IMR-90 (cell line): ENCODE data around the gene STAT5B. TPM values are rescaled to one million over a fixed set of nuclear protein-coding genes. Genes with fewer than 3 reads are reported as not detected.

Experiments used
- ATAC-seq: fragments of 200-7000 bp; cut with Tn5 transposase; 2 replicates; pipeline ENCODE4 v1.9.1; 2020; ENCODE audit warnings: low read depth, mild to moderate bottlenecking, moderate library complexity
- BruUV-seq: library from RNA; stranded (reverse); fragments of 400-500 nt; replicated peaks from 2 replicates; lab custom pipeline; 2021; lab: Mats Ljungman, UMichigan
- CTCF ChIA-PET: fragments of 300-600 bp; formaldehyde crosslinking; extraction: SDS; loops from one replicate; lab custom pipeline; 2021; ENCODE audit warnings: antibody characterized with exemption; lab: Yijun Ruan, JAX
- POLR2A ChIA-PET: fragments of 300-600 bp; sonication (Branson Sonifier 250); formaldehyde crosslinking; loops from one replicate; lab custom pipeline; 2022; ENCODE audit warnings: antibody characterized with exemption; ENCODE audit not compliant: unreplicated experiment; lab: Charles Lee
- DNase-seq: peaks from one replicate; pipeline ENCODE4 v3.0.0; 2013
- H2AFZ ChIP-seq: replicated peaks from 2 replicates; pipeline ENCODE3; 2013; ENCODE audit warnings: low read length, mild to moderate bottlenecking; ENCODE audit not compliant: poor library complexity
- H2AK5ac ChIP-seq: 2 replicates; pipeline ENCODE4 v1.6.1; 2013; ENCODE audit warnings: low read depth, low read length, inconsistent platforms
- H2AK9ac ChIP-seq: replicated peaks from 2 replicates; pipeline ENCODE3; 2013; ENCODE audit warnings: mild to moderate bottlenecking, low read depth, low read length, moderate library complexity; ENCODE audit not compliant: poor library complexity
- H2BK120ac ChIP-seq: 2 replicates; pipeline ENCODE4 v1.6.1; 2013; ENCODE audit warnings: low read depth, low read length, inconsistent platforms
- H2BK15ac ChIP-seq: 3 replicates; pipeline ENCODE4 v1.6.1; 2013; ENCODE audit warnings: low read depth, low read length, inconsistent platforms
- H2BK20ac ChIP-seq: 2 replicates; pipeline ENCODE4 v1.6.1; 2013; ENCODE audit warnings: low read depth, mild to moderate bottlenecking, inconsistent platforms, low read length, moderate library complexity
- H2BK5ac ChIP-seq: 2 replicates; pipeline ENCODE4 v1.6.1; 2013; ENCODE audit warnings: mild to moderate bottlenecking, low read depth, low read length, inconsistent platforms; ENCODE audit not compliant: poor library complexity, severe bottlenecking
- H3K14ac ChIP-seq: replicated peaks from 2 replicates; pipeline ENCODE4 v1.6.1; 2013; ENCODE audit warnings: low read depth, low read length, inconsistent platforms
- H3K18ac ChIP-seq: 2 replicates; pipeline ENCODE4 v1.6.1; 2013; ENCODE audit warnings: low read depth, low read length, control low read depth
- H3K23ac ChIP-seq: 2 replicates; pipeline ENCODE4 v1.6.1; 2013; ENCODE audit warnings: low read depth, low read length, inconsistent platforms
- H3K27ac ChIP-seq: 2 replicates; pipeline ENCODE4 v1.5.1; 2013; ENCODE audit warnings: mild to moderate bottlenecking, control low read depth, low read length; ENCODE audit not compliant: insufficient read depth
- H3K27me3 ChIP-seq: 2 replicates; pipeline ENCODE4 v1.6.1; 2013; ENCODE audit warnings: low read length; ENCODE audit not compliant: control insufficient read depth, insufficient read depth
- H3K36me3 ChIP-seq: 2 replicates; pipeline ENCODE4 v1.6.1; 2013; ENCODE audit warnings: low read length, mixed read lengths; ENCODE audit not compliant: control insufficient read depth, insufficient read depth
- H3K4ac ChIP-seq: 2 replicates; pipeline ENCODE4 v1.6.1; 2013; ENCODE audit warnings: low read depth, low read length, inconsistent platforms
- H3K4me1 ChIP-seq: 2 replicates; pipeline ENCODE4 v1.6.1; 2013; ENCODE audit warnings: low read length, mixed read lengths; ENCODE audit not compliant: control insufficient read depth, insufficient read depth
- H3K4me2 ChIP-seq: 2 replicates; pipeline ENCODE4 v1.6.1; 2013; ENCODE audit warnings: low read depth, mild to moderate bottlenecking, control low read depth, low read length, moderate library complexity
- H3K4me3 ChIP-seq: 2 replicates; pipeline ENCODE4 v1.5.1; 2013; ENCODE audit warnings: low read depth, mild to moderate bottlenecking, control low read depth, low read length, moderate library complexity; ENCODE audit not compliant: insufficient read depth
- H3K56ac ChIP-seq: 2 replicates; pipeline ENCODE4 v1.6.1; 2013; ENCODE audit warnings: low read length, inconsistent platforms; ENCODE audit not compliant: insufficient read depth; ENCODE audit errors: extremely low read depth
- H3K79me1 ChIP-seq, 2 experiments: 2 replicates each; pipeline ENCODE4 v1.6.1; 2013; ENCODE audit warnings: low read length in 2 of 2, inconsistent platforms in 1 of 2, low read depth in 1 of 2
- H3K9ac ChIP-seq: 2 replicates; pipeline ENCODE4 v1.6.1; 2013; ENCODE audit warnings: low read depth, low read length, control low read depth
- H3K9me1 ChIP-seq: 2 replicates; pipeline ENCODE4 v1.6.1; 2013; ENCODE audit warnings: low read length, inconsistent platforms; ENCODE audit not compliant: insufficient read depth
- H3K9me3 ChIP-seq: 2 replicates; pipeline ENCODE4 v1.6.1; 2013; ENCODE audit warnings: low read length; ENCODE audit not compliant: control insufficient read depth, insufficient read depth
- H4K20me1 ChIP-seq: 2 replicates; pipeline ENCODE4 v1.6.1; 2013; ENCODE audit warnings: low read length, inconsistent platforms; ENCODE audit not compliant: insufficient read depth
- H4K5ac ChIP-seq: 2 replicates; pipeline ENCODE4 v1.6.1; 2013; ENCODE audit warnings: mild to moderate bottlenecking, low read depth, low read length, control low read depth
- H4K8ac ChIP-seq, 2 experiments: 2 replicates each; pipeline ENCODE4 v1.6.1; 2013; ENCODE audit warnings: low read depth in 2 of 2, low read length in 2 of 2, control low read depth in 1 of 2, inconsistent platforms in 1 of 2
- H4K91ac ChIP-seq: 2 replicates; pipeline ENCODE4 v1.6.1; 2013; ENCODE audit warnings: low read depth, low read length, inconsistent platforms; ENCODE audit not compliant: insufficient read depth
- MAFK ChIP-seq: IDR thresholded peaks from 2 replicates; pipeline ENCODE4 v1.6.1; 2012; ENCODE audit warnings: low read depth, low read length, improper control_type of control experiment
- WGBS, 2 experiments: methylation state at CpG; one replicate each; pipeline versions ENCODE4 v1.1.5 to v1.1.7; 2013; ENCODE audit warnings: missing lambda C conversion rate in 2 of 2; ENCODE audit not compliant: insufficient read length in 1 of 2; ENCODE audit errors: extremely low coverage in 2 of 2; 5-methylcytosine and 5-hydroxymethylcytosine counted together
- dilution Hi-C: fragments of 300-500 bp; cut with HindIII; formaldehyde crosslinking; loops from one replicate; pipeline ENCODE4 v1.14.3; 2018; ENCODE audit warnings: low sequenced_read_pairs; ENCODE audit not compliant: unreplicated experiment
- in situ Hi-C: fragments of 300-500 bp; cut with MboI; formaldehyde crosslinking; loops from 3 replicates; pipeline ENCODE4 v1.14.3; 2019; ENCODE audit warnings: low sequenced_read_pairs, inconsistent platforms, mixed read lengths
- intact Hi-C: fragments of 100-400 bp; cut with micrococcal nuclease; formaldehyde crosslinking; loops from 2 replicates; pipeline ENCODE4 v1.10.0; 2022
- polyA plus RNA-seq, 3 experiments: library from polyadenylated mRNA; depleted of rRNA; stranded (reverse); fragments of >200 nt; gene quantifications; 2 replicates each; pipeline ENCODE4 v1.2.3, GENCODE V29; 2012; ENCODE audit warnings: low replicate concordance in 1 of 3
- total RNA-seq: library from RNA; depleted of rRNA; stranded (reverse); fragments of >200 nt; gene quantifications from 2 replicates; pipeline ENCODE4 v1.2.3, GENCODE V29; 2012

Gene STAT5B
- total and polyA plus RNA-seq, 2 of the 4 experiments (the other 2 are of a cell fraction), result 24.4 to 29.6 TPM

DNA sequence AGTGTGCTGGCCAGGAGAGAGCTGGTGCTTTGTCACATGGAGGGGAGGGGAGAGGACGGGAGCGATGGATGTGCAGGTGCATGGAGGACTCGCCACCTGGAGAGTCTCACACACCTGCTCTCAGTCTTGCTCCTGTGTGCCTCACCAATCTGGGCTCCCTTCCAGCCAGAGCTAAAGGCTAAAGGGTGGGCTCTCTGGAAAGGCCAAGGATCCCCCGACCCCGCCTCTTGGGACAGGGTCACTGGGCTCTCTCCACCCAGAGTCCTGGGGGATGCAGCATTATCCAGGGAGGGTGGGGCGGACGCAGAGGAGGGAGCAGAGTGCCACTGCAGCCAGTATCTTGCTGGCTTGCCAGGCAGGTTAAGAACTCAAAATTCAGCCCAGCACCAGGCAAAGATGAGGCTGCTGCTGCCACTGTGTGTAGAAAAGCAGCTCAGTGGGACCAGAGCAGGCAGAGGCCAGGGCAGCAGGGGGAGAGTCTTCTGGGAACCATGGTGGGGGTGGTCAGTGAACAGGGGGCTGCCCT is 5.4 kb upstream of the STAT5B start:
- Histone ChIP-seq H2BK15ac (no peak overlapping the region), H3K4me1 (peaks cover 4% of the 10 kb centered on the region), H3K9me1 (peaks cover 4% of the 10 kb centered on the region; the same call in 1 of the 2 replicates), H4K8ac (no peak overlapping the region), H2BK20ac (no peak overlapping the region), H3K4ac (no peak overlapping the region), H4K20me1 (no peaks in the 10 kb centered on the region), H2AK9ac (no peak overlapping the region), H2AK5ac (no peak overlapping the region), H2BK120ac (no peak overlapping the region), H3K4me3 (no peak overlapping the region), H2AFZ (no peak overlapping the region), H4K5ac (no peak overlapping the region), H3K27ac (no peak overlapping the region), H3K79me1 (peaks cover 0 to 8% of the 10 kb centered on the region in 2 experiments; a peak in 1 of 4 replicates), H3K27me3 (no peaks in the 10 kb centered on the region; the same call in 1 of the 2 replicates), H4K91ac (no peak overlapping the region), H3K36me3 (no peaks in the 10 kb centered on the region), H3K56ac (no peak overlapping the region), H3K9ac (no peak overlapping the region), H3K23ac (no peak overlapping the region), H3K14ac (no peak overlapping the region), H3K4me2 (no peak overlapping the region), H2BK5ac (no peak overlapping the region), H3K9me3 (no peaks in the 10 kb centered on the region), H3K18ac (no peak overlapping the region)
- CTCF ChIA-PET, result no interaction called here
- DNase-seq, result no peak
- in situ Hi-C loops (no loop called here), dilution Hi-C loops (no loop called here), intact Hi-C loops (no loop called here)
- POLR2A ChIA-PET, result no interaction called here
- ATAC-seq, result no peak
- no TSS peak for BruUV-seq
- WGBS, 2 experiments, result no CpG with 5 or more reads among the region's 7 CpGs
- no peak for TF ChIP-seq MAFK
